Neutrophil (primary cell): Measurements from ENCODE around the gene CARMIL3.
"Not testable (repeated sequence)": the region's sequence is repeated elsewhere in the genome, so short reads cannot be mapped to it uniquely, and the experiment has no call there.

ENCODE experiments used
- H3K27ac ChIP-seq: fragments of 200-600 bp; sonication (generic); 2 replicates; pipeline ENCODE4 v1.5.1; 2016; ENCODE audit warnings: mild to moderate bottlenecking, moderate library complexity
- H3K27me3 ChIP-seq: fragments of 200-600 bp; sonication (generic); 2 replicates; pipeline ENCODE4 v1.6.0; 2016; ENCODE audit warnings: mild to moderate bottlenecking
- H3K36me3 ChIP-seq: fragments of 200-600 bp; sonication (generic); 2 replicates; pipeline ENCODE4 v1.5.1; 2017
- H3K4me1 ChIP-seq, 2 experiments: fragments of 200-600 bp in 1 of 2; sonication (generic) in 1 of 2; 1 replicate in 1 of 2; 2 replicates in 1 of 2; pipeline versions ENCODE4 v1.5.1 to v1.6.1; 2013 to 2016; ENCODE audit warnings: low read depth in 1 of 2, low read length in 1 of 2, mild to moderate bottlenecking in 1 of 2, moderate library complexity in 1 of 2; ENCODE audit not compliant: control insufficient read depth in 1 of 2, insufficient read depth in 1 of 2
- H3K4me3 ChIP-seq, 2 experiments: fragments of 200-600 bp in 1 of 2; sonication (generic) in 1 of 2; 1 replicate in 1 of 2; 2 replicates in 1 of 2; pipeline ENCODE4 v1.5.1; 2013 to 2016; ENCODE audit warnings: low read depth in 1 of 2, low read length in 1 of 2, mild to moderate bottlenecking in 1 of 2, moderate library complexity in 1 of 2
- H3K9me3 ChIP-seq: fragments of 200-600 bp; sonication (generic); 2 replicates; pipeline ENCODE4 v1.5.1; 2016
- TF ChIP-seq, protein P1 (sequence below): fragments of 200-600 bp; sonication (generic); IDR thresholded peaks from 2 replicates; pipeline ENCODE4 v1.5.1; 2016; ENCODE audit warnings: antibody characterized with exemption

Gene CARMIL3

GRCh38 chr14:24100197-24100981 is 48.6 kb downstream of the CARMIL3 start:
- Histone ChIP-seq H3K27ac (no peak overlapping the region), H3K36me3 (no peaks in the 10 kb centered on the region), H3K4me3 (no peak overlapping the region), H3K4me1 (peaks cover 6 to 8% of the 10 kb centered on the region in 2 experiments), H3K9me3 (no peaks in the 10 kb centered on the region), H3K27me3 (peaks cover 38% of the 10 kb centered on the region)
- TF ChIP-seq, protein P1, sequence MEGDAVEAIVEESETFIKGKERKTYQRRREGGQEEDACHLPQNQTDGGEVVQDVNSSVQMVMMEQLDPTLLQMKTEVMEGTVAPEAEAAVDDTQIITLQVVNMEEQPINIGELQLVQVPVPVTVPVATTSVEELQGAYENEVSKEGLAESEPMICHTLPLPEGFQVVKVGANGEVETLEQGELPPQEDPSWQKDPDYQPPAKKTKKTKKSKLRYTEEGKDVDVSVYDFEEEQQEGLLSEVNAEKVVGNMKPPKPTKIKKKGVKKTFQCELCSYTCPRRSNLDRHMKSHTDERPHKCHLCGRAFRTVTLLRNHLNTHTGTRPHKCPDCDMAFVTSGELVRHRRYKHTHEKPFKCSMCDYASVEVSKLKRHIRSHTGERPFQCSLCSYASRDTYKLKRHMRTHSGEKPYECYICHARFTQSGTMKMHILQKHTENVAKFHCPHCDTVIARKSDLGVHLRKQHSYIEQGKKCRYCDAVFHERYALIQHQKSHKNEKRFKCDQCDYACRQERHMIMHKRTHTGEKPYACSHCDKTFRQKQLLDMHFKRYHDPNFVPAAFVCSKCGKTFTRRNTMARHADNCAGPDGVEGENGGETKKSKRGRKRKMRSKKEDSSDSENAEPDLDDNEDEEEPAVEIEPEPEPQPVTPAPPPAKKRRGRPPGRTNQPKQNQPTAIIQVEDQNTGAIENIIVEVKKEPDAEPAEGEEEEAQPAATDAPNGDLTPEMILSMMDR, result no peak

DNA sequence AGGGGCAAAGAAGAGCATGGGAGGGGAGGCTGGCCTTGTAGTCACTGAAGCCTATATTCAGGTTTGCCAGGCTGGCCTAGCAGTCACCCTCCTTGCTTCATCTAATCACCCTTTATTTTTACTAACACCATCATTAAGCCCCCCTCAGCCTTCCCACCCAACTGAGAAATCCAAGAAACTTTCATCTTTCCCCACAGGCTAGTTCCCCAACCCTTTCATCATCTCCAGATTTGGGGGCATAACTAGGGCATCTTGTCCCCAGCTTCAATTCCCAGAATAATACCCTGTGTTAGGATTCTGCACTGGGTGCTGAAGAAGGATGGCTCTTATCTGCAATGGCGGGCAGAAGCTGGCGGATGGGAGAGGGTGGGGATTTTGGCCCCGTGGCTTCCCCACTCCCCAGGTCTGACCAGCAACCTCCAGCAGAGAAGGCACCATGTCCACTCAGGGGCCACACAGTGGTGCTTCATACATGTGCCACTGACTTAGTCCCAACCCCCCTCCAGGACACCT is 49.2 kb downstream of the CARMIL3 start:
- TF ChIP-seq, protein P1, result no peak
- Histone ChIP-seq H3K4me3 (no peak overlapping the region), H3K27me3 (peaks cover 33% of the 10 kb centered on the region), H3K9me3 (no peaks in the 10 kb centered on the region), H3K4me1 (peaks cover 6 to 8% of the 10 kb centered on the region in 2 experiments), H3K36me3 (no peaks in the 10 kb centered on the region), H3K27ac (no peak overlapping the region)

DNA sequence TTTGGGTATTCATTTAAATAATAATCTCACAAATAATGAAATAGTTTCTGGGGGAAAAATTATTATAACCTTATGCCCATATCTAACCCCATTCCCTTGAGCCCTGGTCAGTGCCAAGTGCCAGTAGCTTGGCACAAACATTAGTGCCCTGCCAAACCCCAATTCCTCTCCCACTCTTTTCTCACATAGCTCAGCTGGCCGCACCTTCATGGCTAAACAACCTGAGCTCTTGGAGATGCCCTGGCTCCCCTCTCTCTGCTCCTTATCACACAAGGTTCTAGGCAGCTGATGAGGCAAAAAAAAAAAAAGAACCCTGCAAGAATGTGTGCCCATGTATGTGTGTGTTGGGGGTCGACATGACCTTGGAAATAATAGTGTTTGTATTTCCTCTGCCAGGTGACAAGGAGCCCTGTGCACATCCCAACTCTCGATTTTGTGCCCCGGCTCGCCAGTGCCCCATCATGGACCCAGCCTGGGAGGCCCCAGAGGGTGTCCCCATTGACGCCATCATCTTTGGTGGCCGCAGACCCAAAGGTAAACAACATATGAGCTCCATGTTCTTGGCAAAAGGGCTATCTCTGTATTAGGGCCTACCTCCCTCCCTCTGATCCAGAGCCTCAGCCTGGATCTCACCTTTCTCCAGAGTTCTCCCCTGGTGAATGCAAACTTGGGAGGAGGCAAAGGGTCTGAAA is 50.7 kb downstream of the CARMIL3 start:
- no peaks in the 10 kb centered on the region for H3K36me3 ChIP-seq
- TF ChIP-seq, protein P1, result no peak

DNA sequence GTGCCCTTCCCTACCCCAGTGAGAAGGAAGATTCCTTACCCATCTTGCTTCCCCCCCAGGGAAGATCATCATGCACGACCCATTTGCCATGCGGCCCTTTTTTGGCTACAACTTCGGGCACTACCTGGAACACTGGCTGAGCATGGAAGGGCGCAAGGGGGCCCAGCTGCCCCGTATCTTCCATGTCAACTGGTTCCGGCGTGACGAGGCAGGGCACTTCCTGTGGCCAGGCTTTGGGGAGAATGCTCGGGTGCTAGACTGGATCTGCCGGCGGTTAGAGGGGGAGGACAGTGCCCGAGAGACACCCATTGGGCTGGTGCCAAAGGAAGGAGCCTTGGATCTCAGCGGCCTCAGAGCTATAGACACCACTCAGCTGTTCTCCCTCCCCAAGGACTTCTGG is 51.6 kb downstream of the CARMIL3 start:
- Histone ChIP-seq H3K4me3 (no peak overlapping the region), H3K36me3 (no peaks in the 10 kb centered on the region)
- TF ChIP-seq, protein P1, result no peak

More for the DNA sequence above, 50.7 kb downstream of the CARMIL3 start:
- Histone ChIP-seq H3K27me3 (peaks cover 20% of the 10 kb centered on the region), H3K27ac (no peak overlapping the region), H3K4me1 (peaks cover 6 to 8% of the 10 kb centered on the region in 2 experiments), H3K4me3 (no peak overlapping the region), H3K9me3 (no peaks in the 10 kb centered on the region)

DNA sequence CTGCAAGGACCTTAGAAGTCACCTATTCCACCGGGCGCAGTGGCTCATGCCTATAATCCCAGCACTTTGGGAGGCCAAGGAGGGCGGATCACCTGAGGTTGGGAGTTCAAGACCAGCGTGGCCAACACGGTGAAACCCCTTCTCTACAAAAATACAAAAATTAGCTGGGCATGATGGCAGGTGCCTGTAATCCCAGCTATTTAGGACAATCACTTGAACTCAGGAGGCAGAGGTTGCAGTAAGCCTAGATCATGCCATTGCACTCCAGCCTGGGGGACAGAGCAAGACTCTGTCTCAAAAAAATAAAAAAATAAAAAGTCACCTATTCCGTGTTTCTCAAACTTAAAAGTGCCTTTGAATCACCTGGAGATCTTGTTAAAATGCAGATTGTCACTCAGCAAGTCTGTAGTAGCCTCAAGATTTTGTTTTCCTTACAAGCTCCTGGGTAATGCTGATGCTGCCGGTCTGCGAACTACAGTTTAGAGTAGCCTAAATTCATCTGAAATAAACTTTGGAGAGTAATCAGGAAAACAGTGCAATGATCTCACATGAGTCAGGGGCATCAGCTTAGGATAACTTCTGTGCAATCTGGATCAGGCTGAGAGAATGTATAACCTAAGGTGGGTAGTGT is 53.9 kb downstream of the CARMIL3 start:
- H3K4me1 ChIP-seq, H3K4me3 ChIP-seq: not testable (repeated sequence)

More for the DNA sequence above, 51.6 kb downstream of the CARMIL3 start:
- Histone ChIP-seq H3K27ac (no peak overlapping the region), H3K9me3 (no peaks in the 10 kb centered on the region), H3K27me3 (peaks cover 15% of the 10 kb centered on the region), H3K4me1 (peaks cover 6 to 8% of the 10 kb centered on the region in 2 experiments)

More for the DNA sequence above, 53.9 kb downstream of the CARMIL3 start:
- H3K27me3 ChIP-seq, result peaks cover 13% of the 10 kb centered on the region
- H3K36me3 ChIP-seq, H3K9me3 ChIP-seq, H3K27ac ChIP-seq: not testable (repeated sequence)
